Ovary (tissue), 3 donors: ENCODE data around the gene ADK.

Experiments used
- EP300 ChIP-seq: sonication (generic); formaldehyde crosslinking; IDR thresholded peaks from one replicate; pipeline ENCODE4 v1.6.1; 2017; ENCODE audit warnings: antibody characterized with exemption
- TF ChIP-seq, protein P1 (sequence below), 3 donors: fragments of 450-650 bp in 2 of 3; fragments of 200-600 bp in 1 of 3; IDR thresholded peaks; one replicate each; pipeline versions ENCODE4 v1.5.1 to v1.8.0; 2016 to 2022; ENCODE audit warnings: antibody characterized with exemption in 3 of 3, mild to moderate bottlenecking in 1 of 3
- donor health status: DM: no; HTN: no; CAD: no.

DNA sequence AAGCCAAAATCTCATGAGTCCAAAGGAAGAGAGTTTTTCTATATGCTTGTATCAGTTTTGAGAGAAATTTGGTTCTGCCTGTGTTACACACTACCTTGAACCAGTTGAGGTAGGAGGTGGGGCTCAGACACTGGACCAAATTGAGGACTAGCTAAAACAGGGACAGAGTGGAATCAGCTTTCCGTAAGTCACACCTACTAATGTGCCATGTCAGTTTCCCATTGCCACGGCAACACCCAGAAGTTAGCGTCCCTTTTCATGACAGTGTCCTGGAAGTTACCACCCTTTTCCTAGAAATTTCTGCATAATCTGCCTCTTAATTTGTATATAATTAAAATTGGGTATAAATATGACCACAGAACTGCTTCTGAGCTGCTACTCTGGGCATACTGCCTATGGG lies 9.0 kb downstream of the ADK start:
- TF ChIP-seq, protein P1, sequence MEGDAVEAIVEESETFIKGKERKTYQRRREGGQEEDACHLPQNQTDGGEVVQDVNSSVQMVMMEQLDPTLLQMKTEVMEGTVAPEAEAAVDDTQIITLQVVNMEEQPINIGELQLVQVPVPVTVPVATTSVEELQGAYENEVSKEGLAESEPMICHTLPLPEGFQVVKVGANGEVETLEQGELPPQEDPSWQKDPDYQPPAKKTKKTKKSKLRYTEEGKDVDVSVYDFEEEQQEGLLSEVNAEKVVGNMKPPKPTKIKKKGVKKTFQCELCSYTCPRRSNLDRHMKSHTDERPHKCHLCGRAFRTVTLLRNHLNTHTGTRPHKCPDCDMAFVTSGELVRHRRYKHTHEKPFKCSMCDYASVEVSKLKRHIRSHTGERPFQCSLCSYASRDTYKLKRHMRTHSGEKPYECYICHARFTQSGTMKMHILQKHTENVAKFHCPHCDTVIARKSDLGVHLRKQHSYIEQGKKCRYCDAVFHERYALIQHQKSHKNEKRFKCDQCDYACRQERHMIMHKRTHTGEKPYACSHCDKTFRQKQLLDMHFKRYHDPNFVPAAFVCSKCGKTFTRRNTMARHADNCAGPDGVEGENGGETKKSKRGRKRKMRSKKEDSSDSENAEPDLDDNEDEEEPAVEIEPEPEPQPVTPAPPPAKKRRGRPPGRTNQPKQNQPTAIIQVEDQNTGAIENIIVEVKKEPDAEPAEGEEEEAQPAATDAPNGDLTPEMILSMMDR (IDR thresholded peaks at IDR 0.05), result no peak
- no peak for TF ChIP-seq EP300
